DND-41 (cell line): ENCODE data around the gene MYO1E.

Experiments
- ATAC-seq: fragments of 200-7000 bp; cut with Tn5 transposase; 3 replicates; pipeline ENCODE4 v1.9.1; 2021; ENCODE audit warnings: low read depth; ENCODE audit not compliant: insufficient read depth
- DNase-seq: peaks from one replicate; pipeline ENCODE4 v3.0.0-alpha.2; 2020
- H2AFZ ChIP-seq: 2 replicates; pipeline ENCODE4 v1.6.0; 2012; ENCODE audit warnings: low read depth, low read length
- H3K27ac ChIP-seq: 2 replicates; pipeline ENCODE4 v1.5.1; 2012; ENCODE audit warnings: low read length, inconsistent platforms
- H3K27me3 ChIP-seq: fragments of 200-600 bp; sonication (generic); 2 replicates; pipeline ENCODE4 v1.6.0; 2012; ENCODE audit warnings: low read length, mild to moderate bottlenecking, inconsistent platforms; ENCODE audit not compliant: insufficient read depth, poor library complexity
- H3K36me3 ChIP-seq: 2 replicates; pipeline ENCODE4 v1.5.1; 2012; ENCODE audit warnings: low read length, inconsistent platforms; ENCODE audit not compliant: insufficient read depth
- H3K4me1 ChIP-seq: 2 replicates; pipeline ENCODE4 v1.5.1; 2012; ENCODE audit warnings: mild to moderate bottlenecking, low read length; ENCODE audit not compliant: insufficient read depth
- H3K4me2 ChIP-seq: 2 replicates; pipeline ENCODE4 v1.6.0; 2012; ENCODE audit warnings: mild to moderate bottlenecking, moderate library complexity, low read length, inconsistent platforms; ENCODE audit not compliant: insufficient read depth
- H3K4me3 ChIP-seq, 2 experiments: fragments of 200-600 bp in 1 of 2; shearing (Covaris generic) in 1 of 2; 2 replicates each; pipeline ENCODE4 v1.5.1; 2012 to 2016; ENCODE audit warnings: inconsistent platforms in 2 of 2, low read length in 2 of 2, mild to moderate bottlenecking in 2 of 2, low read depth in 1 of 2, moderate library complexity in 1 of 2
- H3K79me2 ChIP-seq: 2 replicates; pipeline ENCODE4 v1.6.0; 2012; ENCODE audit warnings: low read length, inconsistent platforms; ENCODE audit not compliant: insufficient read depth
- H3K9ac ChIP-seq: 2 replicates; pipeline ENCODE4 v1.6.0; 2012; ENCODE audit warnings: low read depth, mild to moderate bottlenecking, inconsistent platforms, low read length, moderate library complexity
- H3K9me3 ChIP-seq: 2 replicates; pipeline ENCODE4 v1.5.1; 2012; ENCODE audit warnings: low read length, moderate library complexity, mild to moderate bottlenecking, inconsistent platforms; ENCODE audit not compliant: insufficient read depth, severe bottlenecking
- H4K20me1 ChIP-seq: 2 replicates; pipeline ENCODE4 v1.6.0; 2012; ENCODE audit warnings: low read length; ENCODE audit not compliant: insufficient read depth
- EZH2 ChIP-seq: IDR thresholded peaks from 3 replicates; pipeline ENCODE4 v1.6.1; 2012; ENCODE audit warnings: borderline replicate concordance, low read depth, mild to moderate bottlenecking, moderate library complexity, low read length, inconsistent platforms; ENCODE audit not compliant: severe bottlenecking
- TF ChIP-seq, protein P1 (sequence below): IDR thresholded peaks from 2 replicates; pipeline ENCODE4 v1.5.1; 2012; ENCODE audit warnings: borderline replicate concordance, low read length, moderate library complexity, mild to moderate bottlenecking; ENCODE audit not compliant: poor library complexity, severe bottlenecking; ENCODE audit errors: extremely low read depth

Gene MYO1E

GRCh38 chr15:59419170-59419569, 46.5 kb upstream of the MYO1E start:
- H3K36me3 ChIP-seq: no peaks in the 10 kb centered on the region
- no peak overlapping the region for H3K4me2 ChIP-seq
- H3K79me2 ChIP-seq: no peaks in the 10 kb centered on the region
- no peak overlapping the region for H3K9ac ChIP-seq
- no peak overlapping the region for H3K27ac ChIP-seq
- H2AFZ ChIP-seq: no peak overlapping the region
- H3K4me1 ChIP-seq: no peaks in the 10 kb centered on the region
- no peak for ATAC-seq
- no peaks in the 10 kb centered on the region for H3K9me3 ChIP-seq
- TF ChIP-seq EZH2: no peak
- TF ChIP-seq, protein P1, sequence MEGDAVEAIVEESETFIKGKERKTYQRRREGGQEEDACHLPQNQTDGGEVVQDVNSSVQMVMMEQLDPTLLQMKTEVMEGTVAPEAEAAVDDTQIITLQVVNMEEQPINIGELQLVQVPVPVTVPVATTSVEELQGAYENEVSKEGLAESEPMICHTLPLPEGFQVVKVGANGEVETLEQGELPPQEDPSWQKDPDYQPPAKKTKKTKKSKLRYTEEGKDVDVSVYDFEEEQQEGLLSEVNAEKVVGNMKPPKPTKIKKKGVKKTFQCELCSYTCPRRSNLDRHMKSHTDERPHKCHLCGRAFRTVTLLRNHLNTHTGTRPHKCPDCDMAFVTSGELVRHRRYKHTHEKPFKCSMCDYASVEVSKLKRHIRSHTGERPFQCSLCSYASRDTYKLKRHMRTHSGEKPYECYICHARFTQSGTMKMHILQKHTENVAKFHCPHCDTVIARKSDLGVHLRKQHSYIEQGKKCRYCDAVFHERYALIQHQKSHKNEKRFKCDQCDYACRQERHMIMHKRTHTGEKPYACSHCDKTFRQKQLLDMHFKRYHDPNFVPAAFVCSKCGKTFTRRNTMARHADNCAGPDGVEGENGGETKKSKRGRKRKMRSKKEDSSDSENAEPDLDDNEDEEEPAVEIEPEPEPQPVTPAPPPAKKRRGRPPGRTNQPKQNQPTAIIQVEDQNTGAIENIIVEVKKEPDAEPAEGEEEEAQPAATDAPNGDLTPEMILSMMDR: no peak
- H3K4me3 ChIP-seq: no peak overlapping the region
- H4K20me1 ChIP-seq: no peaks in the 10 kb centered on the region
- H3K27me3 ChIP-seq: no peaks in the 10 kb centered on the region
- no peak for DNase-seq

GRCh38 chr15:59416816-59417215, 44.1 kb upstream of the MYO1E start:
- Histone ChIP-seq H3K36me3 (no peaks in the 10 kb centered on the region), H4K20me1 (no peaks in the 10 kb centered on the region), H3K4me1 (no peaks in the 10 kb centered on the region), H3K4me3 (no peak overlapping the region), H3K4me2 (no peak overlapping the region), H3K9ac (no peak overlapping the region), H3K27ac (no peak overlapping the region), H3K79me2 (no peaks in the 10 kb centered on the region), H3K9me3 (no peaks in the 10 kb centered on the region), H2AFZ (no peak overlapping the region), H3K27me3 (no peaks in the 10 kb centered on the region)
- no peak for ATAC-seq
- no peak for TF ChIP-seq EZH2
- TF ChIP-seq, protein P1: no peak
- no peak for DNase-seq

- H3K4me1 ChIP-seq: no peaks in the 10 kb centered on the region
- no peaks in the 10 kb centered on the region for H4K20me1 ChIP-seq
- ATAC-seq (no peak), DNase-seq (no peak)
- H3K4me2 ChIP-seq: no peak overlapping the region
- no peaks in the 10 kb centered on the region for H3K36me3 ChIP-seq
- no peak overlapping the region for H3K4me3 ChIP-seq
- TF ChIP-seq, protein P1: no peak
- no peak for TF ChIP-seq EZH2
- no peaks in the 10 kb centered on the region for H3K9me3 ChIP-seq
- no peak overlapping the region for H3K27ac ChIP-seq
- H3K79me2 ChIP-seq: no peaks in the 10 kb centered on the region
- H3K27me3 ChIP-seq: peaks cover 5% of the 10 kb centered on the region
- H2AFZ ChIP-seq: no peak overlapping the region
- no peak overlapping the region for H3K9ac ChIP-seq
These were observed 40.9 kb upstream of the MYO1E start for GRCh38 chr15:59413577-59413976.

DNA sequence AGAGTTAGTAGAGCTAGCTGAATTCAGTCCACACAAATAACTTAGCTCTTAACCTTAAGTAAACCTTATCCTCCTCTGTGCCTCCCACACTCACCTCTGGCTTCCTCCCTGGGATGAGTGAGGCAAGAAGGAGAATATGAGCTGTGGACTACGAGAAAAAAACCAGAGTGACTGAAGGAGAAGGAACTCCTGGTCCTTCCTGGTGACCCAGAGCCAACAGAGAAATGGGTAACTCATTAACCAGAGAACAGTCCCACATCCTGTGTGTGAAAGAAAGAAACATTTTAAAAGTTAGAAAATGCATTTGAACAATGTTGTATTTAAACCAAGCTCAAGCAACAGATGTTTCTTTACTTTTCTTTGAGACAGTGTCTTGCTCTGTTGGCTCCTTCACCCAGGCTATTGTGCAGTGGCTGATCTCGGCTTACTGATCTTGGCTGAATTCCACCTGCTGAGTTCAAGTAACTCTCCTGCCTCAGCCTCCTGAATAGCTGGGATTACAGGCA, 37.8 kb upstream of the MYO1E start:
- H2AFZ ChIP-seq: no peak overlapping the region
- DNase-seq: no peak
- H3K4me2 ChIP-seq: no peak overlapping the region
- peaks cover 5% of the 10 kb centered on the region for H3K27me3 ChIP-seq
- no peaks in the 10 kb centered on the region for H3K36me3 ChIP-seq
- no peaks in the 10 kb centered on the region for H3K9me3 ChIP-seq
- H4K20me1 ChIP-seq: no peaks in the 10 kb centered on the region
- no peak overlapping the region for H3K27ac ChIP-seq
- H3K9ac ChIP-seq: no peak overlapping the region
- no peak for ATAC-seq
- H3K79me2 ChIP-seq: no peaks in the 10 kb centered on the region
- H3K4me3 ChIP-seq: no peak overlapping the region
- H3K4me1 ChIP-seq: no peaks in the 10 kb centered on the region
- TF ChIP-seq EZH2: no peak
- TF ChIP-seq, protein P1: no peak
